ENCODE results near the gene EIF4E1B.

The EIF4E1B gene

GRCh38 chr5:176593273-176593869, 37.1 kb upstream of the EIF4E1B start:
- TF ChIP-seq CTCF (conservative IDR thresholded peaks at IDR 0.05; ENCODE audit: low read depth, low read length): no peak
- H3K9ac ChIP-seq: no peak overlapping the region
- no peak overlapping the region for H3K4me2 ChIP-seq
- 0 out of 2 replicates have a peak, but pooled peaks cover 3% of the 10 kb centered on the region for H3K79me2 ChIP-seq (ENCODE audit: insufficient read depth, low read depth)
- no peaks in the 10 kb centered on the region for H3K36me3 ChIP-seq (ENCODE audit: insufficient read depth)
- peaks cover 4% of the 10 kb centered on the region for H3K4me1 ChIP-seq (ENCODE audit: low read depth, poor library complexity, severe bottlenecking)
- H3K4me3 ChIP-seq (IDR thresholded peaks at IDR 0.05; ENCODE audit: insufficient read depth, low read depth, low read length): no peak overlapping the region
- no peaks in the 10 kb centered on the region for H3K27me3 ChIP-seq (ENCODE audit: insufficient read depth, low read depth)
- no peaks in the 10 kb centered on the region for H4K20me1 ChIP-seq (ENCODE audit: insufficient read depth)
- H3K27ac ChIP-seq: no peak overlapping the region
- no peak overlapping the region for H2AFZ ChIP-seq (ENCODE audit: low read depth)

GRCh38 chr5:176594554-176594953, 35.9 kb upstream of the EIF4E1B start:
- H3K36me3 ChIP-seq (ENCODE audit: insufficient read depth): no peaks in the 10 kb centered on the region
- H3K4me3 ChIP-seq (IDR thresholded peaks at IDR 0.05; ENCODE audit: insufficient read depth, low read depth, low read length): no peak overlapping the region
- H3K27me3 ChIP-seq (ENCODE audit: insufficient read depth, low read depth): no peaks in the 10 kb centered on the region
- TF ChIP-seq CTCF (conservative IDR thresholded peaks at IDR 0.05; ENCODE audit: low read depth, low read length): no peak
- no peak overlapping the region for H3K27ac ChIP-seq
- H4K20me1 ChIP-seq (ENCODE audit: insufficient read depth): no peaks in the 10 kb centered on the region
- H2AFZ ChIP-seq (ENCODE audit: low read depth): no peak overlapping the region
- H3K79me2 ChIP-seq (ENCODE audit: insufficient read depth, low read depth): peaks cover 12% of the 10 kb centered on the region; the same call in 1 of the 2 replicates
- H3K9ac ChIP-seq: no peak overlapping the region
- no peak overlapping the region for H3K4me2 ChIP-seq
- peaks cover 16% of the 10 kb centered on the region for H3K4me1 ChIP-seq (ENCODE audit: low read depth, poor library complexity, severe bottlenecking)

- Histone ChIP-seq H2AFZ (ENCODE audit: low read depth) (no peak overlapping the region), H3K4me1 (ENCODE audit: low read depth, poor library complexity, severe bottlenecking) (peaks cover 23% of the 10 kb centered on the region), H3K4me2 (no peak overlapping the region), H3K27me3 (ENCODE audit: insufficient read depth, low read depth) (no peaks in the 10 kb centered on the region), H4K20me1 (ENCODE audit: insufficient read depth) (no peaks in the 10 kb centered on the region), H3K9ac (no peak overlapping the region), H3K4me3 (IDR thresholded peaks at IDR 0.05; ENCODE audit: insufficient read depth, low read depth, low read length) (no peak overlapping the region), H3K27ac (no peak overlapping the region), H3K36me3 (ENCODE audit: insufficient read depth) (no peaks in the 10 kb centered on the region), H3K79me2 (ENCODE audit: insufficient read depth, low read depth) (peaks cover 12% of the 10 kb centered on the region; the same call in 1 of the 2 replicates)
- no peak for TF ChIP-seq CTCF (conservative IDR thresholded peaks at IDR 0.05; ENCODE audit: low read depth, low read length)
These were observed 35.0 kb upstream of the EIF4E1B start for GRCh38 chr5:176595386-176595943.

GRCh38 chr5:176596069-176596644, 34.3 kb upstream of the EIF4E1B start:
- Histone ChIP-seq H3K36me3 (ENCODE audit: insufficient read depth) (no peaks in the 10 kb centered on the region), H3K79me2 (ENCODE audit: insufficient read depth, low read depth) (peaks cover 12% of the 10 kb centered on the region; the same call in 1 of the 2 replicates), H3K4me1 (ENCODE audit: low read depth, poor library complexity, severe bottlenecking) (peaks cover 30% of the 10 kb centered on the region), H3K4me3 (IDR thresholded peaks at IDR 0.05; ENCODE audit: insufficient read depth, low read depth, low read length) (no peak overlapping the region), H4K20me1 (ENCODE audit: insufficient read depth) (no peaks in the 10 kb centered on the region), H3K27ac (no peak overlapping the region), H3K4me2 (no peak overlapping the region), H2AFZ (ENCODE audit: low read depth) (no peak overlapping the region), H3K9ac (no peak overlapping the region), H3K27me3 (ENCODE audit: insufficient read depth, low read depth) (no peaks in the 10 kb centered on the region)
- TF ChIP-seq CTCF (conservative IDR thresholded peaks at IDR 0.05; ENCODE audit: low read depth, low read length): no peak
